IMR-90 (cell line): Measurements from ENCODE around the gene ITGAE. TPM values are rescaled to one million over a fixed set of nuclear protein-coding genes. Genes with fewer than 3 reads are reported as not detected.
"Not testable (repeated sequence)": the region's sequence is repeated elsewhere in the genome, so short reads cannot be mapped to it uniquely, and the experiment has no call there.

Experiments
- ATAC-seq: fragments of 200-7000 bp; cut with Tn5 transposase; 2 replicates; pipeline ENCODE4 v1.9.1; 2020; ENCODE audit warnings: low read depth, mild to moderate bottlenecking, moderate library complexity
- BruUV-seq: library from RNA; stranded (reverse); fragments of 400-500 nt; replicated peaks from 2 replicates; lab custom pipeline; 2021; lab: Mats Ljungman, UMichigan
- CTCF ChIA-PET: fragments of 300-600 bp; formaldehyde crosslinking; extraction: SDS; loops from one replicate; lab custom pipeline; 2021; ENCODE audit warnings: antibody characterized with exemption; lab: Yijun Ruan, JAX
- POLR2A ChIA-PET: fragments of 300-600 bp; sonication (Branson Sonifier 250); formaldehyde crosslinking; loops from one replicate; lab custom pipeline; 2022; ENCODE audit warnings: antibody characterized with exemption; ENCODE audit not compliant: unreplicated experiment; lab: Charles Lee
- DNase-seq: peaks from one replicate; pipeline ENCODE4 v3.0.0; 2013
- H2AFZ ChIP-seq: replicated peaks from 2 replicates; pipeline ENCODE3; 2013; ENCODE audit warnings: low read length, mild to moderate bottlenecking; ENCODE audit not compliant: poor library complexity
- H2AK5ac ChIP-seq: 2 replicates; pipeline ENCODE4 v1.6.1; 2013; ENCODE audit warnings: low read depth, low read length, inconsistent platforms
- H2AK9ac ChIP-seq: replicated peaks from 2 replicates; pipeline ENCODE3; 2013; ENCODE audit warnings: mild to moderate bottlenecking, low read depth, low read length, moderate library complexity; ENCODE audit not compliant: poor library complexity
- H2BK120ac ChIP-seq: 2 replicates; pipeline ENCODE4 v1.6.1; 2013; ENCODE audit warnings: low read depth, low read length, inconsistent platforms
- H2BK15ac ChIP-seq: 3 replicates; pipeline ENCODE4 v1.6.1; 2013; ENCODE audit warnings: low read depth, low read length, inconsistent platforms
- H2BK20ac ChIP-seq: 2 replicates; pipeline ENCODE4 v1.6.1; 2013; ENCODE audit warnings: low read depth, mild to moderate bottlenecking, inconsistent platforms, low read length, moderate library complexity
- H2BK5ac ChIP-seq: 2 replicates; pipeline ENCODE4 v1.6.1; 2013; ENCODE audit warnings: mild to moderate bottlenecking, low read depth, low read length, inconsistent platforms; ENCODE audit not compliant: poor library complexity, severe bottlenecking
- H3K14ac ChIP-seq: replicated peaks from 2 replicates; pipeline ENCODE4 v1.6.1; 2013; ENCODE audit warnings: low read depth, low read length, inconsistent platforms
- H3K18ac ChIP-seq: 2 replicates; pipeline ENCODE4 v1.6.1; 2013; ENCODE audit warnings: low read depth, low read length, control low read depth
- H3K23ac ChIP-seq: 2 replicates; pipeline ENCODE4 v1.6.1; 2013; ENCODE audit warnings: low read depth, low read length, inconsistent platforms
- H3K27ac ChIP-seq: 2 replicates; pipeline ENCODE4 v1.5.1; 2013; ENCODE audit warnings: mild to moderate bottlenecking, control low read depth, low read length; ENCODE audit not compliant: insufficient read depth
- H3K27me3 ChIP-seq: 2 replicates; pipeline ENCODE4 v1.6.1; 2013; ENCODE audit warnings: low read length; ENCODE audit not compliant: control insufficient read depth, insufficient read depth
- H3K36me3 ChIP-seq: 2 replicates; pipeline ENCODE4 v1.6.1; 2013; ENCODE audit warnings: low read length, mixed read lengths; ENCODE audit not compliant: control insufficient read depth, insufficient read depth
- H3K4ac ChIP-seq: 2 replicates; pipeline ENCODE4 v1.6.1; 2013; ENCODE audit warnings: low read depth, low read length, inconsistent platforms
- H3K4me1 ChIP-seq: 2 replicates; pipeline ENCODE4 v1.6.1; 2013; ENCODE audit warnings: low read length, mixed read lengths; ENCODE audit not compliant: control insufficient read depth, insufficient read depth
- H3K4me2 ChIP-seq: 2 replicates; pipeline ENCODE4 v1.6.1; 2013; ENCODE audit warnings: low read depth, mild to moderate bottlenecking, control low read depth, low read length, moderate library complexity
- H3K4me3 ChIP-seq: 2 replicates; pipeline ENCODE4 v1.5.1; 2013; ENCODE audit warnings: low read depth, mild to moderate bottlenecking, control low read depth, low read length, moderate library complexity; ENCODE audit not compliant: insufficient read depth
- H3K56ac ChIP-seq: 2 replicates; pipeline ENCODE4 v1.6.1; 2013; ENCODE audit warnings: low read length, inconsistent platforms; ENCODE audit not compliant: insufficient read depth; ENCODE audit errors: extremely low read depth
- H3K79me1 ChIP-seq, 2 experiments: 2 replicates each; pipeline ENCODE4 v1.6.1; 2013; ENCODE audit warnings: low read length in 2 of 2, inconsistent platforms in 1 of 2, low read depth in 1 of 2
- H3K9ac ChIP-seq: 2 replicates; pipeline ENCODE4 v1.6.1; 2013; ENCODE audit warnings: low read depth, low read length, control low read depth
- H3K9me1 ChIP-seq: 2 replicates; pipeline ENCODE4 v1.6.1; 2013; ENCODE audit warnings: low read length, inconsistent platforms; ENCODE audit not compliant: insufficient read depth
- H3K9me3 ChIP-seq: 2 replicates; pipeline ENCODE4 v1.6.1; 2013; ENCODE audit warnings: low read length; ENCODE audit not compliant: control insufficient read depth, insufficient read depth
- H4K20me1 ChIP-seq: 2 replicates; pipeline ENCODE4 v1.6.1; 2013; ENCODE audit warnings: low read length, inconsistent platforms; ENCODE audit not compliant: insufficient read depth
- H4K5ac ChIP-seq: 2 replicates; pipeline ENCODE4 v1.6.1; 2013; ENCODE audit warnings: mild to moderate bottlenecking, low read depth, low read length, control low read depth
- H4K8ac ChIP-seq, 2 experiments: 2 replicates each; pipeline ENCODE4 v1.6.1; 2013; ENCODE audit warnings: low read depth in 2 of 2, low read length in 2 of 2, control low read depth in 1 of 2, inconsistent platforms in 1 of 2
- H4K91ac ChIP-seq: 2 replicates; pipeline ENCODE4 v1.6.1; 2013; ENCODE audit warnings: low read depth, low read length, inconsistent platforms; ENCODE audit not compliant: insufficient read depth
- BHLHE40 ChIP-seq: fragments of 150-350 bp; IDR thresholded peaks from 2 replicates; pipeline ENCODE4 v1.6.1; 2016; ENCODE audit warnings: mild to moderate bottlenecking, low read depth, low read length
- CEBPB ChIP-seq: IDR thresholded peaks from 2 replicates; pipeline ENCODE4 v1.6.1; 2012; ENCODE audit warnings: low read depth, low read length, improper control_type of control experiment
- FOS ChIP-seq: fragments of 150-350 bp; IDR thresholded peaks from 2 replicates; pipeline ENCODE4 v1.6.1; 2016; ENCODE audit warnings: low read depth, low read length
- MXI1 ChIP-seq: IDR thresholded peaks from 2 replicates; pipeline ENCODE4 v1.6.1; 2012; ENCODE audit warnings: low read depth, mild to moderate bottlenecking, low read length, moderate library complexity, borderline replicate concordance
- NFE2L2 ChIP-seq: fragments of 150-350 bp; IDR thresholded peaks from 2 replicates; pipeline ENCODE4 v1.6.1; 2016; ENCODE audit warnings: low read depth, mild to moderate bottlenecking, low read length
- POLR2A ChIP-seq: IDR thresholded peaks from 2 replicates; pipeline ENCODE4 v1.6.1; 2012; ENCODE audit warnings: mild to moderate bottlenecking, low read depth, low read length
- SMC3 ChIP-seq: fragments of 150-350 bp; IDR thresholded peaks from 2 replicates; pipeline ENCODE4 v1.6.1; 2016; ENCODE audit warnings: low read depth, mild to moderate bottlenecking, antibody characterized with exemption, low read length, moderate library complexity
- WGBS, 2 experiments: methylation state at CpG; one replicate each; pipeline versions ENCODE4 v1.1.5 to v1.1.7; 2013; ENCODE audit warnings: missing lambda C conversion rate in 2 of 2; ENCODE audit not compliant: insufficient read length in 1 of 2; ENCODE audit errors: extremely low coverage in 2 of 2; 5-methylcytosine and 5-hydroxymethylcytosine counted together
- dilution Hi-C: fragments of 300-500 bp; cut with HindIII; formaldehyde crosslinking; loops from one replicate; pipeline ENCODE4 v1.14.3; 2018; ENCODE audit warnings: low sequenced_read_pairs; ENCODE audit not compliant: unreplicated experiment
- in situ Hi-C: fragments of 300-500 bp; cut with MboI; formaldehyde crosslinking; loops from 3 replicates; pipeline ENCODE4 v1.14.3; 2019; ENCODE audit warnings: low sequenced_read_pairs, inconsistent platforms, mixed read lengths
- intact Hi-C: fragments of 100-400 bp; cut with micrococcal nuclease; formaldehyde crosslinking; loops from 2 replicates; pipeline ENCODE4 v1.10.0; 2022
- polyA plus RNA-seq, 3 experiments: library from polyadenylated mRNA; depleted of rRNA; stranded (reverse); fragments of >200 nt; gene quantifications; 2 replicates each; pipeline ENCODE4 v1.2.3, GENCODE V29; 2012; ENCODE audit warnings: low replicate concordance in 1 of 3
- total RNA-seq: library from RNA; depleted of rRNA; stranded (reverse); fragments of >200 nt; gene quantifications from 2 replicates; pipeline ENCODE4 v1.2.3, GENCODE V29; 2012

ITGAE gene
- total and polyA plus RNA-seq, 2 of the 4 experiments (the other 2 are of a cell fraction), result 54.1 to 60.8 TPM

DNA sequence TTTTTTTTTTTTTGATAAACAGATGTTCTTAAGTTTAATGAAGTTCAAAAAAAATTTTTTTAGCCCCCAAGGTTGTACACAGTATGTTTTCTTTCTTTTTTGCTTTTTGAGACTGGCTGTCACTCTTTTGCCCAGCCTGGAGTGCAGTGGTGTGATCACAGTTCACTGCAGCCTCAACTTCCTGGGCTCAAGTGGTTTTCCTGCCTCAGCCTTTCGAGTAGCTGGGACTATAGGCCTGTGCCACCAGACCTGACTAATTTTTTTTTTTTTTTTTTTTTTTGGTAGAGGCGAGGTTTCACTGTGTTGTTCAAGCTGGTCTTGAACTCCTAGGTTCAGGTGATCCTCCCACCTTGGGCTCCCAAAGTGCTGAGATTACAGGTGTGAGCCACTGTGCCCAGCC is 12.8 kb downstream of the ITGAE start:
- Histone ChIP-seq H3K18ac (no peak overlapping the region), H3K14ac (no peak overlapping the region), H3K27ac (no peak overlapping the region), H3K4ac (no peak overlapping the region), H4K5ac (no peak overlapping the region), H2AFZ (no peak overlapping the region), H2BK20ac (no peak overlapping the region), H3K4me2 (no peak overlapping the region), H2BK15ac (no peak overlapping the region), H3K9me1 (no peaks in the 10 kb centered on the region), H3K9me3 (no peaks in the 10 kb centered on the region), H3K9ac (no peak overlapping the region), H2BK5ac (no peak overlapping the region), H3K36me3 (no peaks in the 10 kb centered on the region), H2AK5ac (no peak overlapping the region), H3K4me1 (peaks cover 5% of the 10 kb centered on the region; the same call in 1 of the 2 replicates), H3K23ac (no peak overlapping the region), H4K91ac (no peak overlapping the region), H3K4me3 (no peak overlapping the region), H3K56ac (no peak overlapping the region), H3K27me3 (no peaks in the 10 kb centered on the region), H4K8ac (no peak overlapping the region), H4K20me1 (no peaks in the 10 kb centered on the region), H2AK9ac (no peak overlapping the region), H3K79me1 (no peaks in the 10 kb centered on the region), H2BK120ac (no peak overlapping the region)
- DNase-seq, result no peak
- WGBS, 2 experiments, result no CpG with 5 or more reads among the region's 2 CpGs
- intact Hi-C loops, result no loop called here
- CTCF ChIA-PET, result no interaction called here
- ATAC-seq, result no peak
- POLR2A ChIA-PET, result no interaction called here
- in situ Hi-C loops, result no loop called here
- dilution Hi-C loops, result no loop called here
- TF ChIP-seq SMC3 (no peak), NFE2L2 (no peak), POLR2A (no peak), FOS (no peak), MXI1 (no peak), CEBPB (no peak), BHLHE40 (no peak)
- no TSS peak for BruUV-seq

DNA sequence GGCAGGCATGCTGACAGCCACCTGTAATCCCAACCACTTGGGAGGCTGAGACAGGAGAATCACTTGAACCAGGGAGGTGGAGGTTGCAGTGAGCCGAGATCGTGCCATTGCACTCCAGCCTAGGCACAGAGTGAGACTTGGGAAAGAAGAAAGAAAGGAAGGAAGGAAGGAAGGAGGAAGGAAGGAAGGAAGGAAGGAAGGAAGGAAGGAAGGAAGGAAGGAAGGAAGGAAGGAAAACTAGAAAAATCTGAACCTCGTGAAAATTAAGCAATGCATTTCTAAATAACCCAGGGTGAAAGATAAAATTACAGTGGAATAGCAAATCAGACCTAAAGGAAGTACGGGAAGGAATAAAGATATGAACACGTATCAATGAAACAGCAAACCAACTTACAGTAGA is 15.7 kb downstream of the ITGAE start:
- H3K36me3 ChIP-seq, POLR2A ChIA-PET: not testable (repeated sequence)

More for the DNA sequence above, 15.7 kb downstream of the ITGAE start:
- H4K91ac ChIP-seq, H2AK9ac ChIP-seq, H3K27ac ChIP-seq, H4K20me1 ChIP-seq, H2AK5ac ChIP-seq, H4K5ac ChIP-seq, H3K9me3 ChIP-seq, H4K8ac ChIP-seq, H3K18ac ChIP-seq, H3K9ac ChIP-seq, H3K4me3 ChIP-seq, H3K27me3 ChIP-seq, ATAC-seq, DNase-seq, in situ Hi-C loops, H2AFZ ChIP-seq, H3K4me2 ChIP-seq, intact Hi-C loops, H2BK120ac ChIP-seq, H3K79me1 ChIP-seq, H3K23ac ChIP-seq, H3K14ac ChIP-seq, H3K4me1 ChIP-seq, H3K9me1 ChIP-seq, H3K56ac ChIP-seq, dilution Hi-C loops, H2BK15ac ChIP-seq, H2BK20ac ChIP-seq, H3K4ac ChIP-seq, H2BK5ac ChIP-seq, BruUV-seq: not testable (repeated sequence)
- 100% methylated on average over 1 of the region's 5 CpGs; no CpG with 5 or more reads in 1 of the 2 experiments for WGBS, 2 experiments
- CTCF ChIA-PET, result interaction anchor here (0.7 kb wide), 1 partner anchor 61 kb away, joined by 4 read pairs; no protein-coding TSS in a partner anchor
